Stimulated activated CD4-positive, alpha-beta T cell treated with anti-CD3 and anti-CD28 coated beads, Interleukin-1b, Interleukin-23, amount 100 ng/mL, for 1 hour (primary cell): ENCODE data around the gene PHTF2.
"Not testable (repeated sequence)": the region's sequence is repeated elsewhere in the genome, so short reads cannot be mapped to it uniquely, and the experiment has no call there.

Experiments
- DNase-seq, 2 donors: peaks; one replicate each; pipeline ENCODE4 v3.0.0-alpha.2; 2020; ENCODE audit warnings: low read depth in 2 of 2

PHTF2 gene

GRCh38 chr7:77989981-77990566 is 191.5 kb downstream of the PHTF2 start:
- DNase-seq, result no peak

GRCh38 chr7:77991656-77992055 is 193.1 kb downstream of the PHTF2 start:
- DNase-seq, result no peak

- DNase-seq, result no peak
Observed at GRCh38 chr7:77993838-77994237, 195.3 kb downstream of the PHTF2 start.

- no peak for DNase-seq
Observed at GRCh38 chr7:77995717-77996116, 197.1 kb downstream of the PHTF2 start.

- DNase-seq, result not testable (repeated sequence)
Observed at GRCh38 chr7:77999168-77999567, 200.6 kb downstream of the PHTF2 start.

- DNase-seq, result no peak
Observed at GRCh38 chr7:78002021-78002420, 203.4 kb downstream of the PHTF2 start.

- DNase-seq, result no peak
Observed at GRCh38 chr7:78002715-78003114, 204.1 kb downstream of the PHTF2 start.

GRCh38 chr7:78006063-78006755 is 207.6 kb downstream of the PHTF2 start:
- DNase-seq, result no peak
